Skin of body (tissue), 2 donors: ENCODE data around the gene RORC. TPM values are rescaled to one million over a fixed set of nuclear protein-coding genes. Genes with fewer than 3 reads are reported as not detected.
"Not testable (repeated sequence)": the region's sequence is repeated elsewhere in the genome, so short reads cannot be mapped to it uniquely, and the experiment has no call there.

ENCODE experiments used
- DNase-seq: peaks from one replicate; lab custom pipeline; 2025; lab: John Stamatoyannopoulos, UW
- total RNA-seq: library from RNA; depleted of rRNA; stranded (reverse); fragments of >200 nt; gene quantifications from one replicate; pipeline ENCODE4 v1.2.3, GENCODE V29; 2014

The RORC gene
- total RNA-seq = 4.0 TPM

DNA sequence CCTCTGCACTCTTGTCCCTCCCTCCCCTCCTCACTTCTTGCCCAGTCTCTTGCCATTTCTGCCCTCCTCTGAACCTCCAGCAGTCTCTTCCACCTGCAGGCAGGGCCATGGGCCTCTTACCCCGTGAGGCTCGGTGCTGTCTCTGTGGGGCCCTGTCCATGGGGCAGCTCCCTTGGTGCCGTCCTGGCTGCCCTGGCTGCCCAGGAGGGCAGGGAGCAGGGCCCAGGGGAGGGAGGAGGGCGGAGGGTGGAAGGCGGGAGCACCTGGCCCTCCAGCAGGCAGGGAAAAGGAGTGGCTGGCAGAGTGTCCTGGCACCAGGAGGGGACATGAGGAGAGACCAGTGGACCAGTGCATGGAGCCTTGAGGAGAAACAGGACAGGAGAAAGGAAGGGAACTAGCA lies at the start of gene RORC:
RORC (minus strand) TSS at position 198 of the 400 bp plus-strand sequence; CDS start at position 160, 38 bp downstream.
- no peak for DNase-seq

DNA sequence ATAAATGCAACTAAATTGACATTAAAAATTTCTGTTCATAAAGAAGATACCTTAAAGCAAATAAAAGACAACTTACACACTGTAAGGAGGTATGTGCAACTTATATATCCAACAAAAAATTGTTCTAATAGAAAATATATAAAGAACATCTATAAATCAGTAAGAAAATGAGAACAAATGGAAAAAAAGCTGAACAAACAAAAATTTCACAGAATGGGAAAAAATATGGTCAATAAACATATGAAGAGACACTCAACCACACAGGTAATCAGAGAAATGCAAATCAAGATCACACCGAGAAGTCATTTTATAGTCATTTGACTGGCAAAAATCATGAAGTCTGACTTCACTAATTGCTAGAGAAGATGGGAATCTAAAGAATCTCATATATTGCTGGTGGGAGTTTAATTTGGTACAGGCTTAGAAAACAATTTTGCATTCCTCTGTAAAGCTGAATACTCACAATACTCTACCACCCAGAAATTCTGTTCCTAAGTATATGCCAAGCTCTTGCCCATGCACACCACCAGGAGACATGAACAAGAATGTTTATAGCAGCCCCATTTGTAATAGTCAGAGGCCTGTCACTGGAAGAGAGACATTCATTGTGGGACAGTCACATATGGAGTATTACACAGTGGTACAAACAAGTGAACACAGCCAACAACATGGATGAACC lies 44.0 kb upstream of the RORC start:
- no peak for DNase-seq

DNA sequence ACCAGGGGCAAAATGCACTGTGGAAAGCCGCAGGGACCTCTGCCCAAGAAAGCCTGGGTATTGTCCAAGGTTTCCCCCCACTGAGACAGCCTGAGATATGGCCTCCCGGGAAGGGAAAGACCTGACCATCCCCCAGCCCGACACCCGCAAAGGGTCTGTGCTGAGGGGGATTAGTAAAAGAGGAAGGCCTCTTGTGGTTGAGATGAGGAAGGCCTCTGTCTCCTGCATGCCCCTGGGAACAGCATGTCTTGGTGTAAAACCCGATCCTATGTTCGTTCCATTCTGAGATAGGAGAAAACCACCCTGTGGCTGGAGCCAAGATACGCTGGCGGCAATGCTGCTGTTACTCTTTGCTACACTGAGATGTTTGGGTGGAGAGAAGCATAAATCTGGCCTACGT lies 41.2 kb upstream of the RORC start:
- not testable (repeated sequence) for DNase-seq

- DNase-seq = no peak
These were observed 39.9 kb upstream of the RORC start for GRCh38 chr1:151871284-151872030.

DNA sequence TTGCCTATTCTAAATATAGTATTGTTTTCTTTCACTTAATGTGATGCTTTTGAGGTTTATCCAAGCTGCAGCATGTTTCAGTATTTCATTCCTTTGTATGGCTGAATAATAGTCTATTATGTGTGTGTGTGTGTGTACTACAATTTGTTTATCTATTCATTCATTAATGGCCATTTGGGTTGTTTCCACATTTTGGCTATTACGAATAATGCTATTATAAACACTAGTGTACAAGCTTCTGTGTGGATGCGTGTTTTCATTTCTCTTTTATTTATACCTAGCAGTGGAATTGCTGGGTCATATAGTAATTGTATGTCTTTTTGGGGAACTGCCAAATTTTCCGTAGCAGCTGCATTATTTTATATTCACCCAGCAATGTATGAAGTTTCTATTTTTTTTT lies 36.9 kb upstream of the RORC start:
- DNase-seq = no peak

GRCh38 chr1:151867765-151868411 lies 36.3 kb upstream of the RORC start:
- no peak for DNase-seq

DNA sequence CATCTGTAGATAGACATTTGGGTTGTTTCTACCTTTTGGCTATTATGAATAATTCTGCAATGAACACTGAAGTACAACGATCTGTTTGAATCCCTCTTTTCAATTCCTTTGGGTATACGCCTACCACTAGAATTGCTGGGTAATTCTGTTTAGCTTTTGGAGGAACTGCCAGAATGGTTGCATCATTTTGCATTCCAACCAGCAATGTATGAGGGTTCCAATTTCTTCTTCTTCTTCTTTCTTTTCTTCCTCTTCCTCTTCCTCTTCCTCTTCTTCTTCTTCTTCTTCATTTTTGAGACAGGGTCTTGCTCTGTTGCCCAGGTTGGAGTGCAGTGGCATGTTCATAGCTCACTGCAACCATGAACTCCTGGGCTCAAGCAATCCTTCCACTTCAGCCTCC lies 35.7 kb upstream of the RORC start:
- DNase-seq = no peak

DNA sequence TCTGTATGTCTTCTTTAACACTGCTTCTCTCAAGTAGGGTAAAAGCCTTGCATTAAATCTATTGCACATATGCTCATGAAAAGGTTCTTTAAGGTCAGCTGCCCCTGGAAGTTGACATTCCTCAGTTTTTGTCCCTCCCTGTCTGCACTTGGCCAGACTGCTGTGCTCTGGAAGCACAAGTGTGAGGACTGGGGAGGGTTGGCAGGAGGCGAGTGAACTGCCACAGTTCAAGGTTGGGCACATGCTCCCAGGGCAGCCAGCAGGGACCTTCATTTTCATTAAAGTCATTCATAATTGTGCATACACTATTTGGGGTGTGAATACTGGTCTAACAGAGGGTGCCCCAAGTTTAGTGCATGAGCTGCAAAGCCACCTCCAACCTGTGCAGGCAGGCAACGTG lies 32.8 kb upstream of the RORC start:
- no peak for DNase-seq

- no peak for DNase-seq
These were observed 31.0 kb upstream of the RORC start for GRCh38 chr1:151862604-151863003.

DNA sequence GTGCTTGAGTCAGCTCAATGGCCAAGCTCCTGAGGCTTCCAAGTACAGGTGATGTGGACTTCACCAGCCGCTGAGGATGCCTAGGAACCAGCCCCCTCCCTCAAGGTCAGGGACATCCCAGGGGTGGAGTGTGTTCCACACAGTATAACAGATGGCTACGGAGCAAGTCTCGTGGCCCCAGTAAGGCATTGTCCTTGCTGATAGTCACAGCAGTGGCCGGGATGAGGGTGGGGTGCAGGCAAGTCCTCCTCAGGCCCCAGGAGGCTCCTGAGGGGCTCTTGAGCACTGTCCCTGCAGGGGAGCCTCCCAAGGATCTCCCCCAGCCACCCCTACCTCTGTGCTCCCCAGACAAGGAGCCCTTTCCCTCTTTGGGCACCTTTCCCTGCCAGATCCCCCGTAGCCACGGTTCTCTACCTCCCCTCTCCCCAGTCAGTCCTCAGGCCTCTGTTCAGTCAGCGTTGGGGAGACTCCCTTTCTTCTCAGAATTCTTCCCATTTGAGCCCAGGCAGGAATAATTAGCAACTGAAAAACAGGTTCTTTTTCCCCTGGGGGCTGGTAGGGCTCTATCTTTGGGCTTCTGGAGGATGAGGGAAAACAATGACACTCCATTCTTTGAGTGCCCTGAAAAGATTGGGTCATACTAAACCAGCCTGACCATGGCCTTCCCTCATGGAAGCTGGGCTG lies 29.0 kb upstream of the RORC start:
- DNase-seq = no peak

- DNase-seq = no peak
These were observed 28.3 kb upstream of the RORC start for GRCh38 chr1:151859891-151860293.

DNA sequence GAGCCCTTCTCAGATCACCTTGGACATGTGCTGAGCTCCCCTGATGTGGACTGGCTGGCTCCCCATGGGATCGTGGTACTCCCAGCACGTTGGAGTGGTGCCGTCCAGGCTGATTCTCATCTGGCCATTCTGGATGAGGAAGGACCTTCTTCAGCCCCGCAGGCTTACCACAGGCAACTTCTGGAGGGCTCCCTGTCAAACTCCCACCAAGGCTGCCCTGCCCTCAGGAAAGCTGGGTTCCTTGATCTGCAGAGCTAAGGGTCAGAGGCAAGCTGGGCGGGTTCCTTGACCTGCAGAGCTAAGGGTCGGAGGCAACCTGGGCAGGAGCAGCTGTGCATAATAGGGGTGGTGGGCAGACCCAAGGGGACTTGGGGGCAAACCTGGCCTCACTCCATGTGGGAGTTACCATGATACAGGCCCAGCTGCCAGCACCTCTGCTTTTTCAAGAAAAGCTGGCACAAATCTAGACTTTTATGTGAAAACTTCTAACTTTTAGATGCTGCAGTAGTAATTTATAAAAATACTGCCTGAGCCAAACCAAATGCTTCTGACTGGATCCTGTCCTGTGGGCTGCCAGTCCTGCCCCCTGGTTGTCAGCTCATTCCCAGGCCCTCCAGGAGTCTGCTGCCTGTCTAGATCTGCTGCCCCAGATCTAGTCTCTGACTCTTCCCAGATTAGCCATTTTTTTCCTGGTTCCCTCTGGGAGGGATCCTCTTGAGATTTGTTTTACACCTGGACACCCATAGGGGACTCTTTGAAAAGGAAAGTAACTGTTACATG lies 27.5 kb upstream of the RORC start:
- no peak for DNase-seq

- no peak for DNase-seq
These were observed 26.6 kb upstream of the RORC start for GRCh38 chr1:151858030-151858746.

GRCh38 chr1:151855933-151856332 lies 24.3 kb upstream of the RORC start:
- DNase-seq = no peak

DNA sequence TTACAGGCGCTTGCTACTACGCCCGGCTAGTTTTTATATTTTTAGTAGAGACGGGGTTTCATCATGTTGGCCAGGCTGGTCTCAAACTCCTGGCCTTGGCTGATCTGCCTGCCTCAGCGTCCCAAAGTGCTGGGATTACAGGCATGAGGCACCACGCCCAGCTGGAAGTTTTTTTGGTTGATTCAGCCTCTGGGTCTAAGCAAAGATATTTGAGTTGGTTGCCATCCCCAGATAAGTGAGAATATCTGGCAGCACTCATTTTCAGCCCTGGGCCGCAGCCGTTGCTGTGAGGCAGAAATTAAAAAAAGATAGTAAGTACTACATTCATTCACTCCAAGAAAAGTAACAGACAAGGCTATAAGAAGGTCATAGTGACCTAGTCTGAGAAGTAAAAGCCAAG lies 23.9 kb upstream of the RORC start:
- not testable (repeated sequence) for DNase-seq

DNA sequence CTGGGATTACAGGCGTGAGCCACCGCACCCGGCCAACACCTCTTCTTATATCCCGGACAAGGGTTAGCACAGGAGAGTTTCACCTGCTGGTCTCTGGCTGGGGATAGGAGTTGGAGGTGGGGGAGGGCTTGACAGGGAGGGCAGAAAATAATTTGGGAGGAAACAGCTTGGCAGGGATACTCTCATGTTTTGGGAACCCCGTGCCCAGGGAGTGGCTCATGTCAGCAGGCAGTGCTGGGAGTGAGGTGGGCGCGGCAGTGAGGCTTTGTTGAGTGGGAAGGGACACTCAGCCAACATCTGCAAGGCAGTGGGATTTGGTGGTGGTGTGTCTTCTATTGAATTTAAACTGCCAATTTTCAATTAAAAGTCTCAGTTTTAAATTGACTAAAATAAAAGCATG lies 23.1 kb upstream of the RORC start:
- no peak for DNase-seq

GRCh38 chr1:151853411-151853943 lies 21.9 kb upstream of the RORC start, which contains the start of gene THEM5:
Gene THEM5 (minus strand): TSS chr1:151853712. CDS start chr1:151853565, 147 bp downstream.
- no peak for DNase-seq

DNA sequence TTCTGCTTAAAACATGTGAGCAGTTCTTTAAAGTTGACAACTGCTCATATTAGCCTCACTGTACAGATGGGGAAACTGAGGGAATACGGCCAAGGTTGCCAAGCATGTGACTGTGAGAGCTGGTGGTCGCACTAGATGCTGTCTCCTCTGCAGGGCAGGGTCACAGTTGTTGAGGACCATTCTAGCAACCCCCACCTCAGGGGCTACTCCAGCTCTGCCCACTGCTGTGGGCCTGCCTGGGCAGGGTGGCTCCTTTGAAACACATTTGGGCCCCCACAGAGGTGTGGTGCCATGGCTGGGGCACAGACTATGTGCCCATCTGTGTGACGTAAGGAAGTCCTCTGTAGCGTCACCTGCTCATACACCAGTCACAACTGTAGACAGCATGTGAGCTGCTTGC lies 21.1 kb upstream of the RORC start:
- DNase-seq = no peak

- DNase-seq = no peak
These were observed 20.3 kb upstream of the RORC start for GRCh38 chr1:151851886-151852285.

DNA sequence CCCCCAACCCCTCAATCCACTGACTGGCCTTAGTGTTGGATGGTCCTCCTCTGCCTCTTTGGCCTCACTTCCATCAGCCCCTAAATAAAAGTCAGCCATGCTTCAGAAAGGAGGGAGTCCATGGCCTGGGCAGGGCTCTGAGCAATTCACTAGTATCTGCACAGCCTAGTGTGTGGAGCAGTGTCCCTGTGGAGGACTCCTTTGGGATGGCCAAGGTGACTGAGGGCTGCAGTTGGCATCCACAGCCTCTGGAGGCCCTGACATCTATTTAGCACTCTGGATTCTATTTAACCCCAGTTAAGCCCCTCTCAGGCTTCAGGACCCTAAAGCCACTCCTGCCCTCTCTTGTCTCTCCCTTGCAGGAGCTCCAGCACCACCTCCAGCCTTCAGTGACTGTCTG lies 18.3 kb upstream of the RORC start:
- no peak for DNase-seq
